DMS53 treated with DMSO at 0.1 percent for 48 hours (cell line): Measurements from ENCODE around the gene PRCD.
"Not testable (repeated sequence)": the region's sequence is repeated elsewhere in the genome, so short reads cannot be mapped to it uniquely, and the experiment has no call there.

Experiments used
- DNase-seq: peaks from one replicate; lab custom pipeline; 2025; ENCODE audit not compliant: unreplicated experiment; lab: John Stamatoyannopoulos, UW

The PRCD gene

DNA sequence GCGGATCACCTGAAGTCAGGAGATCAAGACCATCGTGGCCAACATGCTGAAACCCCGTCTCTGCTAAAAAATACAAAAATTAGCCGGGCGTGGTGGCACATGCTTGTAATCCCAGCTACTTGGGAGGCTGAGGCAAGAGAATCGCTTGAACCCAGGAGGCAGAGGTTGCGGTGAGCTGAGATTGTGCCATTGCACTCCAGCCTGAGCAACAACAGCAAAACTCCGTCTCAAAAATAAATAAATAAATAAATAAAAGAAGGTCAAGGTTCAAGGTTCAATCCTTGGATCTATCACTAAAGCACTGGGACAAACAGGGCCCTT lies 14.4 kb upstream of the PRCD start:
- not testable (repeated sequence) for DNase-seq

DNA sequence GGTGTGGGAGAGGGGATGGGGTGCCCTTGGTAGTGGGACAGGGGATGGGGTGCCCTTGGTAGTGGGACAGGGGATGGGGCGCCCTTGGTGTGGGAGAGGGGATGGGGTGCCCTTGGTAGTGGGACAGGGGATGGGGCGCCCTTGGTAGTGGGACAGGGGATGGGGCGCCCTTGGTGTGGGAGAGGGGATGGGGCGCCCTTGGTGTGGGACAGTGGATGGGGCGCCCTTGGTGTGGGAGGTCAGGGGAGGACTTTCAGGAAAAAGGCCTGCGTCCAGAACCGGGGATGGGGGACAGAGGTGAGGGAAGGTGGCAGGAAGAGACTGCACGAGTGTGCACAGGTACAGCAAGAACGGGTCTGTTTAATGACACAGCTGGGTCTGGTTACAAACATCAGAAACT lies 12.8 kb upstream of the PRCD start:
- DNase-seq: not testable (repeated sequence)

DNA sequence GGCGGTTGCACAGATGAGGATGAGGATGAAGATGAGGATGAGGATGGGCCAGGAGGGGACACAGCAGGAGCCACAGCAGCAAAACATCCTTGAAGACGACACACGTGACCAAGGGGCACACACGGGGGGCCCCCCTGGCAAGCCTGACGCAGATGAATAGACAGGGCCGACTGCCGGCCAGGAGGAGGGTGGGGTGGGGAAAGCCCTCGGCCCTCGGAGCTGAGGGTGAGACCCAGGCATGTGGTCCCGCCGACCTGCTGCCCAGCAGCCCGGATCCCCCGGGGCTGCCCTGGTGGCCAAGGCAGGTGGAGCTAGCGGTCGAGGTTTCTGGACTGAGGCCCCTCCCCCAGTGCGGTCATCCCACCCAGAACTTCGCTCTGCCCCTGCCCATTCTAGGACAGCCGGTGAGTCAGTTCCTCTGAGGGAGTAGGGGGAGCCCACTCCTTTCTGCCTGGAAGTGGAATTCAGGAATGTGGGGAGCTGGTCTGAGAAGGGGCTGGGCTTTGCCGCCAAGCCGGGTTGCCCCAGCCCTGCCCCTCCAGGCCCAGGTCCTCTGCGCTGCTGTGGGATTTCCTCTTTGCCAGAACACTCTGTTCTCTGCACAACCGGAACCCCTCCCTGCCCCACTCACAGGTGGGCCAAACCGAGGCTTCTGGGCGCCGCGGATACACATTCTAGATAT lies 12.3 kb upstream of the PRCD start:
- no peak for DNase-seq

DNA sequence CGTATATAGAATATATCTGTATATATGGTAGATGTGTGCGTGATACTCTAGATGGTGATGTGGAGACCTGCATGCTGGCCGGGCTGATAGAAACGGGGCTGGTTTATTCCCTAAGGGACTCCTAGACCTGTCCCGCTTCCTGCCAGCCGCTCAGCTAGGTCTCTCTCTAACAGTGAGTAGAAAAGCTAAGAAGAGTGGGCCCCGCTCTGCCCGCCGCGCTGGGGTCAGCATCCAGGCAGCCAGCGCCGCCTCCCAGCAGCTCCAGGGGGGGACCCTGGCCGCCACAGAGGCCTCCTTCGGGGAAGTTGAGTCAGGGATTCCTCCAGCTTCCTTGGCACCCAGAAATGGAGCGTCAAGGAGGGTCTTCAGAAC lies 11.7 kb upstream of the PRCD start:
- no peak for DNase-seq

DNA sequence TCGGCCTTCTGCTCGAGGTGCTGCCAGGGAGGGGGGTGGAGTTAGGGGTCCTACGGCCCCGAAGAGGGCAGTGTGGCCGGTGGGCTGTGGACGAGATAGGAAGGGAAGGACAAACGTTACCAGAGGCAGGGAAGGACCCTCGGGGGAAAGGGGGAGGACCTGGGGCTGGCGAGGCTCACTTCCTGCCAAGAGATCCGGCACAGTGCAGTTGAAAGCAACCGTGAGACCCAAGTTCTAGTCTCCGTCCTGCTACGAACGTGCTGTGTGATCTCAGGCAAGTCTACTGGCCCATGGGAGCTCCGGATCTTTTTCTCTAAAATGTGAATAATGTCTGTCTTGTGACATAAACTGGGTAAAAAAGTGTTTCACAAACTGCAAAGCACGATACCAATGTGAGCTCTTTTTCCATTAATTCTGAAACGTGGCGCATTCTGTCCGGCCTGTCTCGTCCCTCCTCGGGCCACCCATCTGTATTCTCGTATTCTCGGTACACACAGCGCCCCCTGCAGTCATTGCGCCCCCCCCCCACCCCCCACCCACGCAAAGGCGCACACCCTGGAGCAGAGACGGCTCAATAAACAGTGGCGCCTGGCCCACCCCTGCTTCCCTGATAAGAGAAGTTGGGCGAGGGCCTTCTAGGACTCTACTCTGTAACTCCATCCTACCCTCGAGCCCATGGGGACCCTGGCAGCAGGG lies 11.2 kb upstream of the PRCD start:
- DNase-seq: no peak

DNA sequence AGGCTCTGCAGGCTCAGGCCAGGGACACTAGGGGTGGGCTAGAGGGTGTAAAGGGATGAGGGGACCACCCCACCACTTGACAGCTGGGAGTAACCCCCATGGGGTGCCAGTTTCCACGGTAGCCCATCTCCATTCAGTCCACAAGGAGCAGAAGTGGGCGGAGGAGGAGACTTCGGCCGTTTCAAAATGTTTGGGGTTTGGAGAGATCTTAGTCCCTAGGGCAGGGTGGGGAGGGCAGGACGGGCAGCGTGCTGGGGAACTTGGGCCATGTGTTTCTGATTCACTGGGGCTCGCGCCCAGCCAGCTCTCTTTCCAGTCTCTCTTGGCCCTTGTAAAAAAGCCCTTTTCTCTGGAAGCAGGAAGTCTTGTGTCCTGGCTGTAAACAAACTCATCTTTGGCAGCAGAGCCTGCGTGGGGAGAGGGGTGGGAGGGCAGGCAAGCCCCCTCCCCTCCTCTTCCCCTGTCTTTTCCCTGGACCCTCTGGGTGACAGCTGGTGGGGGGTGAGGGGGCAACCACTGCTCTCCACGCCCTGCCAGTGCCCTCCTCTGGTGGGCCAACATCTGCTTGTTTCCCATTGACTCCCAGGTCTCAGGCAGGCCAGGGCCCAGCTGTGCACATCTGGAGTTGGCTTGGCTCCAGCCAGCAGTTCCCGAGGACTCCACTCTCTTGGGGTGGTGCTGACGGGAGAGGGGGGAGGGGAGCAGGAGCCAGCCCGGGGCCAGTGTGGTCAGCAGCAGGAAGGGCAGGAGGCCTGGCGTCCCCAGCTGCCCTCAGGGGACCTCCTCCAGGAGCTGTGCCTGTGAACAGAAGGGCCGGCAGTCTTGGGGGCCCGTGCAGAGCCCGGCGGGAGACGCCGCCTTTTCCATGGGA lies 10.4 kb upstream of the PRCD start:
- DNase-seq: no peak

DNA sequence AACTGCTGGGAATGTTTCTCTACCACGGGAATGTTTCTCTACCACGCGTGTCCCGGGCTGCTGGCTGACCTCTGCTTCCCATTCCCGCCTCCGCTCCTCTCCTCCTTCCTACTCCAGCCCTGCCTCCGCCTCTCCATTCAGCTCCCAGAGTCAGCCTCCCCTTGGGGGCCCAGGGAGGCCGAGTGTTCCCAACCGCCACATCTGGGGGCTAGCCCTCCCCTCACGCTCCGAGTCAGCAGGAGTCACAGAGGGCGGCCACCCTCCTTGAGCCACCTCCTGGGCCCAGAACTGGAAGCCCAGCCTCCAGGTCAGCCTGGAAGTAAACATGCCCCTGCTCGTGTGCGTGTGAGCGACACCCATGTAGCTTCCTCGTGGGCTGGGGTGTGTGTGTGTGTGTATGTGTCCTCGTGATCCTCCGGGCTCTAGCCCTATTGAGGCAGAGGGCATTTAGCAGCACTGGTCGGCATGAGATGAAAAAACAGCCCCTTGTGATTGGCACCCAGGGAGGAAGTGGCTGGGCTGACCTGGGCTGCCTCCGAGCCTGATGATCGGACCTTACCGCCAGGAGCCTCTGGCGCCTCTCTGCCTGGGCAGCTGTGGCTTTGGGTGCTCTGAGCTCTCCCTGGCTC lies 9.6 kb upstream of the PRCD start:
- DNase-seq: no peak

DNA sequence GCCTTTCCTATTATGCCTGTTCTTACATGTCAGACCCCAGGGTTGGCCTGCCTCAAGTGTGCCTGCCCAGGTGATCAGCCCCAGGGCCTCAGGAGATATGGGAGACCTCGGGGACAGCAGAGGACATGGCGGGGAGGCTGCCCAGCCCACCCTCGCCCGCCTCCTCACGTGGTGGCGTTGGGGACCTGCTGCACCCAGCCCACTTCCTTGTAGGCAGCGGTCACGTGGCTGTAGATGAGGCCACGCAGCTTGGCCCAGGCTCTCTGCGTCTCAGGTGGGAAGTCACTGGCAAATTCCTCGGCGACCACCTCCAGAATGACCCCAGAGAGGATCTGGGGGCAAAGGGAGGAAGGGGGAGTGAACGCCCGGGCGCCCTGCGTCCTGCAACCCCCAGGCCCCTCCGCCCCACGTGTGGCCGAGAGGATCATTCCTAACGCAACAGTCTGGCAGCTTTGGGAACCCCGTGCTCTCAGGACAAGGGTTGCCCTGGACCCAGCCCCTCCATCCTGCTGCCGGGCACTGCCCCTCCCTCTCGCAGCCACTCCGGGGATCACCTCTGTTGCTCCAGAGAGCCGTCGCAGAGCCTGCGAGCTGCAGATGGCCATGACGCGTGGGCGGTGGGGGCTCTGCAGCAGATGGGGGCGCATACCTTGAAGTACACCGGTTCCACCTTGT lies 8.9 kb upstream of the PRCD start:
- no peak for DNase-seq

DNA sequence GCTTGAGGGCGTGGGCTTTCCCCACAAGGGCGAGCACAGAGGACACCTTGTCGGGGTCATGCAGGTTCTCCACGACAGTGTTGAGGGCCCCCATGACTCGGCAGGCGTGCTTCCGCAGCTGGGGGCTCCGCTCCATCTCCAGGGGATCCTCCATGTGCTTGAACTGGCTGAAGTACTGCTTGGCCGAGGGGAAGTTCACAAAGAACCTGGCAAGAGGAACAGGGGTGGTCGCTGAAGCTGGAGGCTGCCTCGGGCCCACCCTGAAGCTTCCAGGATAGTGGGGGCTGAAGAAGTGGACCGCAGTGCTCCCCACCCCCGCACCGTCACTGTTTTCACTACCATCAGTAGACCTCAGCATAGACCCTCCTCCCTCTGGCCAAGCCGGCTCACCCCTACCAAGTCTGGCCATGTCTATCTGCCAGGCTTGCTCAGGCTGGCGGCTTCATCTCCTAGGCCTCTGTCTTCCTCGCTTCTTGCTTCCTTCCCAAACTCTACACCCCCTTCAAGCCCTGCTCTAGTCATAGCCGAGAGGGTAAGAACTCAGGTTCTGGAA lies 8.3 kb upstream of the PRCD start:
- no peak for DNase-seq

DNA sequence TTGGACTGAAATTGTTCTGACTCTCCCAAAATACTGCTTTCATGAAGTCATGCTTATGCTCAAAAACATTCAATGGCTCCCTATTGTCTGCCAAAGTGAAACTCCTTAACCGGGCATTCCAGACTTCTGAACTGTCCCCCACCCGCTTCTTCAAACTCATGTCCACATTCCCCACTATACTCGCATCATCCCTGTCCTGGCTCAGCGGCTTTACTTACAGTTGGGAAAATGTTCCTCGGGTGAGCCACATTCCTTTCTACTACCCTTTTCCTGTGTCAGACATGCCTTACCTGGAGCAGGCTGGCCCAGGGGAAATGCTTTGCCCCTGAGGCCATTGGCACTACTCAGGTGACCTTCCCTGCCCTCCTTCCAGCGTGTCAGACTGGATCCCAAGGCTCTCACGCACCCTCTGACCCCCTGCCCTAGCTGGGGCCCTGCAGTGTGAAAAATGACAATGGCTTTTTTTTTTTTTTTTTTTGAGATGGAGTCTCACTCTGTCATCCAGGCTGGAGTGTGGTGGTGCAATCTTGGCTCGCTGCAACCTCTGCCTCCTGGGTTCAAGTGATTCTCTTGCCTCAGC lies 7.7 kb upstream of the PRCD start:
- no peak for DNase-seq

DNA sequence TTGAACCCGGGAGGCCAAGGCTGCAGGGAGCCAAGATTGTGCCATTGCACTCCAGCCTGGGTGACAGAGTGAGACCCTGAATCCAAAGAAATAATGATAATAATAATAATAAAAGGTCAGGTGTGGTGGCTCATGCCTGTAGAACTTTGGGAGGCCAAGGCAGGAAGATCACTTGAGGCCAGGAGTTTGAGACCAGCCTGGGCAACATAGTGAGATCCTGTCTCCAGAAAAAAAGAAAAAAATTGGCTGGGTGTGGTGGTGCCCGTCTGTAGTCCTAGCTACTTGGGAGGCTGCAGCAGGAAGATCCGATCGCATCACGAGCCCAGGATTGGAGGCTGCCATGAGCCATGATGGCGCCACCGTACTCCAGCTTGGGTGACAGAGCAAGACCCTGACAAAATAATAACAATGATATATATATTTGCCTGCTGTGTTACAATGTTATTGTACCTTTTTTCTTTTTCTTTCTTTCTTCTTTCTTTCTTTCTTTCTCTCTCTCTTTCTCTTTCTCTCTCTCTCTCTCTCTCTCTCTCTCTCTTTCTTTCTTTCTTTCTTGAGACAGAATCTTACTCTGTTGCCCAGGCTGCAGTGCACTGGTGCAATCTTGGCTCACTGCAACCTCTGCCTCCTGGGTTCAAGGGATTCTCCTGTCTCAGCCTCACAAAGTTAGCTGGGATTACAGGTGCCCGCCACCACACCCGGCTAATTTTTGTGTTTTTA lies 6.0 kb upstream of the PRCD start:
- not testable (repeated sequence) for DNase-seq

DNA sequence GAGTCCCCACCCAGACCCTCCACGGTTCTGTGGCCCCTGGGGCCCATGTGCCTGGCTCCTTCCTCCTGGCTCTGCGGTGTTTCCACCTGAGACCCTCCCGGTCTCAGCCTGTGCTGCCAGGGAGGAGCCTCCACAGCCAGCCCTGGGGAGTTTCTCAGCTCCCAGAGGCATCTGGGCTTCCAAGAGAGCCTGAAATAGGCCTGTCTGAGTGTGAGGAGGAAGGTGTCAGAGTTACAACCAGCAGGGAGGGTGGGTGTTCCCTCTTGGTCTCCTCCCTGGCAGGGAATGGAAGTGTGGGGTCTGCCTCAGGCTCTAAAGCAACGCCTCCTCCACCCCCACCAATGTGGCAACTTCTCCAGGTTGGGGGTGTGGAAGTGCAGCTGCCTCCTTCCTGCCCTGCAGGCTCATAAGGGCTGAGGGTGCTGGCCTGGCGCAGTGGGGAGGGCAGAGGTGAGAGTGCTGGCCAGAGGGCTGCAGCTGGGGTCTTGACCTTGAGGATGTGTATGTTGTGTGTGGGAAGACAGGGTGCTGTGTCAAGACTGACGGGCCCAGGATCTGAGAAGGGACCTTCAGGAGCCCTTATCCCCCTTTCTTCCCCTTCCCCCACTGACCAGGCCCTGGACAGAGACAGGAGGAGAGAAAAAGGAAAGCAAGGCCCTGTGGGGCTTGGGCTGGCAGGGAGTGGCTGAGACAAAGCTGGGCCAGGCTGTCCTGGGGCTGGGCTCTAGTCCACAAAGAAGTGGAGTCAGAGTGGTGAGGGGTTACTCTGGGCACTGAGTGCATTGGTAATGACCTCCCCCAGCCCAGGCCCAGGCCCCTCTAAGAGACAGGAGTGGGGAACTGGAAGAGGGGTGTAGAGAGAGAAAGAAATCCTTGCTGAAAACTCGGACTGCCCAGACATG lies 4.8 kb upstream of the PRCD start:
- DNase-seq: no peak

DNA sequence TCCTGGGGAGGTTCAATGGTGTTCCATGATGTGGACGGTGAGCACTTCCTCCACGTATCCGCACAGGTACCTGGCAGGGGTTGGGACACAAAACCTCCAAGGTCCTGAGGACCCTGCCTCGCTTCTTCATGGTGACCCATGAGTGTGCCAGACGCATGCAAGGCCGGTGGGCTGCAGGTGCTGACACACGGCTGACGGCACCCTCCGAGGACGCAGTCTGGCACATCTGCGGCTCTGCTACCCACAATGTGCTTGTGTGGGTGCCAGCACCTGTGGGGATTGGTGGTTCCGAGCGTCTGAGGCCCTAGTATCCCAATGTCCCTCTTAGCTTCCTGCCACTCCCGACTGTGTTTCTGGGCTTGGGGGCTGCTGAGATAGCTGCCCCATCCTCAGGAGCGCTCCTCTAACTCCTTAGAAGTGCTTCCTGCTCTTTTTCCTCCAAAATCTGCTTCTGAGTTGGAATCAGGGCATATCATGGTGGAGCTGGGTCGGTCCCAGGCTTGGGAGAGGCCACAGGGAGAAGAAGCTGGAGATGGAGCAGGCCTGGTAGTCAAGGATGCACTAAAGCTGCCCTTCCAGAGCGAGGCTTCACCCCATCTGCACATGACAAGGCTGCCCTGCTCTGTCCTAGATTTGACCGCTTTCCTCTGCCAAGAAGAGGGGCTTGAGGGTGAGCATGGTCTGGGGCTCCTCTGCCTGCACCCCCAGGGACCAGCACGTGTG lies 3.9 kb upstream of the PRCD start:
- DNase-seq: no peak

DNA sequence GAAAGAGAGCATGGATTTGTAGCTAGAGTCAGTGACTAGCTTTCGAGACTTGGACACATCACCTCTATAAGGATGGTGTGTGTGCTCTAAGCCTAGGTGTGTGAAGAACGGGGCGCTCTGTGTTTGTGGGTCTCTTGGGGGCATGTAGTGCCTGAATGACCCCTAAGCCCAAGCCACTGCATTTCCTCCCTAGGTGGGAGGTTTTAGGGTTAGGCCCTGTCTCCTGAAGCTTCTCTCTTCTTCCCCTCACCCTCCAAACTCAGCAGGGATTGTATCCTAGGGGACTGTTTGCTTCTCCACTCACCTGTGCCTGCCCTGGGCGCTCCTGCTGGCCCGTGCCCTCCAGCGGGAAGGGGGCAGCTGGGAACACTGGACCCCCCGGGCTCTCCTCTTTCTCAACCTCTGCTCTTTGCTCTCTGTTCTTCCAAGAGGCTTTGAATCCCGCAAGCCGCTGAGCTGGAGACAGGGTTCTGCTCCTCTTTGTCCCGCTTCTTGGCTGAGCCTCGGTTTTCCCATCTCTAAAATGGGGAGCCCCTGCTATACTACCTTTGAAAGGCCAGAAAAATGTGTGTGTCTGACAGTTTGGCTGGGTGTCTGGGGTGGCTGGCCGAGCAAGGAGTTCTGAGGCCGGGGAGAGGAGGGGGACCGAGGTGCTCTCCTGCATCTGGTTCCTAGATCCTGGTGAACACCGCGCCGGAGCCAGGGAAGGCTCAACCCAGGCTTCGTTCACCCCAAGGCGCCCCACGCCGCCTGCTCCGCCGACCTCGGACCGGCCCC lies 3.1 kb upstream of the PRCD start:
- no peak for DNase-seq

DNA sequence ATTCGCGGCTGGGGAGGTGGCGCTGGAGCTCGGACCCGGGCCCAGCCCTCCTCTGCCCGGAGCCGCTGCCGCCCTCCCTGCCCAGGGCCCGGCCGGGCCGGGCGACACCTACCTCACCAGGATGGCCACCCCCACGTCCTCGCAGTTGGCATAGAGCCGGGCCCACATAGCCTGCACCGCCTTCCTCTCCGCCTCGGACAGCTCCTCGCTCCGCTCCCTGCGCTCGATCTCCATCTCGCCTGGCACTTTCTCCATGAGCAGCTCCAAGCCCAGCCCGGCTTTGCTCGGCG lies 2.6 kb upstream of the PRCD start:
- no peak for DNase-seq

DNA sequence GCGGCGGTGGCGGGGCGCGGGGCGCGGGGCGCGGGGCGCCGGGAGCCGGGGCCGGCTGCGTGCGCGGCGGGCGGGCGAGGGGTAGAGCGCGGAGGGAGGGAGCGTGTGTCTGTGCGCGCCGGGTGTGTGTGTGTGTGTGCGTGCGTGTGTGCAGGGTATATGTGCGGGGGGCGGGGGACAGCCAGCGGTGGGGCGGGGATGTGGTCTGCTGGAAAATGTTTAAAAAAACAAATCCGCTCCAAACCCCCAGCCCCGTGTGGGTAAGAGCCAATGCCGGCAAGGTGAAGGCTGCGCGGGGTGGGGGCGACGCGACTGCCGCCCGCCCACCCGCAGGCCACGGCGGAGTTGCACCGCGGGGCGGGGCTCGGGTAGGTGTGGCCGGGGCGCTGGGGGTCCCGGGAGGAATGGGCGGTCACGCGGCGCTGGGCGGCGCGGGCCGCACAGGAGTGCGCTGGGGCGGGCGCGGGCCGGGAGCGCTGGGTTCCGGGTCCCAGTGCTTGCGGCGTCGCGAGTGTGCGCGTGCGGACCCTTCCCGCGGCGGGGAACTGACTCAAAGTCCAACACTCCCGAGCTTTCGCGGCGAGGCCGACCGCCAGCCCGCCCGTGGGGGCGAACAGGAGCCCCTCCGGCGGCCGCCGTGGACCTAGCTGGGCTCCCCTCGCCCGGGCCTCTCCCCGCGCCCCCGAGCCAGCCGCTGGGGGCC lies 2.1 kb upstream of the PRCD start, which contains the start of gene CYGB:
Gene CYGB (minus strand): TSS at position 132 of the 703 bp plus-strand sequence. CDS start 167 bp downstream, outside the sequence.
- DNase-seq: no peak
